ENCODE results near the gene EXD3. TPM values are rescaled to one million over a fixed set of nuclear protein-coding genes. Genes with fewer than 3 reads are reported as not detected.

Gene EXD3, protein sequence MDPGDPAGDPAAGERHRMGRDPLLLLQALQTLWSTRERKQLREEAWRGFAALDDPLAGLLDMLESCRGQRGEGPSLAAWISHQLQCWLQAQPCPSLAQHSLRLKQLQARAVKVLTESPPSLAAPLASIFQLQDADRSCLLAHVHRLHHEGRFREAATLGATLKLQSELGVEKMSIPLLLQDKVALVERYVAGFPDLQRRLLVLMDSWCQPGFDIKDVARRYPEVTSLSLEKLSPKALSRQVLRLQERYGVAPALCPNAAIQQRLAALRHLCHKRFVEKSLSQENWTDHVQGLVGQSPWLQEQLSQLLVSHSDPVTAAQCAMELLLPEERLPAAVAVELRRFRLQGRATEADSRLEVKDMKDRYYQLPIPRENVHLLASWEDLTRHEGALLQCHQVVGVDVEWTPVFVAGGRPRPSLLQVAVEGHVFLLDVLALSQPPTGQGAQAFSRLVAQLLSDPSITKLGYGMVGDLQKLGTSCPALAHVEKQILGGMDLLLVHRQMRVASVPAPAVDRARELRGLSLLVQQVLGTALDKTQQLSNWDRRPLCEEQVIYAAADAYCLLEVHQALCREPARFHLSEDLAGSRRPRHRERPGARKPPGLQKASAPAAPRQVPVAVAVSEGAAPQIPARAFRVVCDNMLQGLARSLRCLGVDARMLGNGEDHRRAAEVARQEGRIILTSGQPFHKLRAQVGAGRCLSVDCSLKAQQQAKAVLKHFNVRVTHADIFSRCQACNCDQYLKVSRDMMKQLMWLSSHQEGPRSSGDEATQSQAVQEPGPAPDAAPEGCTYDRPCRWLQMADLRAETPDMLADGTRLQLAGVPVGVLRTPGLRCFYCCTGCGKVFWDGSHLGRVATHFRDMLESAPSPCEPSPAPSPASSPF
- 8.1 and 13.5 TPM in 2 replicates for total RNA-seq

DNA sequence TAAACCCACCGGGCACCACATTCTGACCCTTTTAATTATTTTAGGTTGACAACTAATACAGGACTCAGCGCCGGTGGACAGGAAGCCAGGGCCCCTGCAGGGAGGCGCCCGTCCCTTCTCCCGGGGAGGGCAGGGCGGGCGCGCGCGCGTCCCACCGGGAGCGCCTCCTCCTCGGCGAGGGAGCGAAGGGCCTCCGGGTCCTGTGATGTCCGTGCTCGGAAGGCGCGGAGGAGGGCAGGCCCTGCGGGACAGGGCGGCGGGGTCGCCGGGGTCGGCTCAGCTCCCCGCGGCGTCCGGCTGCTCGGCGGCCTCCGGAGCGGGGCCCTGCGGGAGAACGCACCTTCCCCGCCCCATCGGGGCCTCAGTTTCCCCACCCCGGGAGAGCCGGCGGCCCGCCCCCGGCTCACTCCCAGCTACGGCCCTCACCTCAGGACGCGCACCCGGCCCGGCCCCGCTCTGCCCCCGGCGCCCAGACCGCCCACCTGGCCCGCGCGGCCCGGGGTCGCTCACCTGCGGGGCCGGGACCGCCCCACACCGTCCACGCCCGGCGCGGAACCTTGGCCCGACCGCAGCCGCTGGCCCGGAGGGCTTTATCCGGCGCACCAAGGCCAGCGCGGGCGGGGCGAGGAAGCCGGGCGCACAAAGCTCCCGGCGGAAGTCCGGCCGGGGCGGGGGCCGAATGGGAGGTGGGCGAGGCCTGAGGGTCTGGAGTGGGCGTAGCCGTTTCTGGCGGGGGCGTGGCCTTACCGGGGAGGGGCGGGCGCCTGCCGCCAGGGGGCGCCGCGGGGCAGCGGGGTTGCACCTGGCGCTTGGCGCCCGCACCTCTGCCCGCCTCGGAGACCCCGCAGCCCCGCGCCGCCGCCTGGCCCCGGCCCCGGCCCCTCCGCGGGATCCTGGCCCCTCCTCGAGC lies at the start of gene EXD3, which contains the start of gene NOXA1:
EXD3 (minus strand) TSS at position 559 of the 910 bp plus-strand sequence. CDS start 27,805 bp downstream, outside the sequence.
NOXA1 (plus strand) TSS at position 790 of the 910 bp plus-strand sequence. CDS start 137 bp downstream, outside the sequence.

DNA sequence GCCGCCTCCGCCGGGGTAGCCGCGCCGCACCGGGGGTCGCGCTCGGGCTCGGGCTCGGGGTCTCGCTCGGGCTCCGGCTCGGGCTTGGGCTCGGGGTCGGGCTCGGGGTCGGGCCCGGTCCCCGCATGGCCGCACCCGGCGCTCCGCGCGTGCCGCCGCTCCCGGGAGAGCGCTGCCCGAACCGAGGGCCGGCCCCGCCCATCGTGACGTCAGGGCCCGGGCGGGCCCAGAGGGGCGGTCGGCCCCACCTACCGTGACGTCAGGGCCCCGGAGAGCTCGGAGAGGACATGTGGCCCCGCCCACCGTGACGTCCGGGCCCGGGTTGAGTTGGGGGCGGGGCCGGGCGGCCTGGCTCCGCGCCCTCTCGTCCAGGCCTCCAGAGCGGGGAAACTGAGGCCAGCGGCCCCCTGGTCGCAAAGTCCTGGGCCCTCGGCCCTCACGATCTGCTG lies 36.2 kb upstream of the EXD3 start, which contains the start of gene NSMF:
NSMF (minus strand) TSS at position 183 of the 449 bp plus-strand sequence. CDS start 232 bp downstream, outside the sequence.

DNA sequence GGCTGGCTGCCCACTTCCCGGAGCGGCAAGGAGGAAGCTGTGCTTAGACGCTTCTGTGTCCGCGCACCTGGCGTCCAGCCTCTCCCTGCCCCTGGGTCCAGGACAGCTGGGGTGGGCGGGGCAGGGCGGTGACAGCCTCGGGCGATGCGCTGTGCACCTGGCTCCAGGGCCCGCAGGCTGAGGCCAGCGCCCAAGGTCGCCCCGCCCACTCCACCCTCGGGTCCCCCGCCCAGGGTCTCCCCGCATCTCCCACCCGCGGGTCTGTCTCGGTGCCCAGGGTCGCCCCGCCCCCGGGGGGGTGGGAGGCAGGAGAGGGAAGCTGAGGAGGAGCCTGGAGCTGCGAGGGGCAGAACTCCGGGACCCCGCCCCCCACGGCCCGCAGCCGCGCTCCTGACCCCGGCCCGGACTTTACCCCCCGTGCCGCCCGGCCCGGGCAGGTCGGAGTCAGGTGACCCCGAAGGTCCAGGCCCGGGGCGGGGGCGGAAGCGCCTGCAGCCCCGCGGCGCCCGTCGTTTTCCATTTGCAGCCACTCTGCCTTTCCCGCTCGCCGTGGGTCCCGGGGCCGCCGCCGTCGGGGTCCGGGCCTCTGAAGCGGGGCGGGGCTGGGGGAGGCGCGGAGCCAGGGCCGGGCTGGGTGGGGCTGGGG lies 18.4 kb upstream of the EXD3 start, which contains the start of gene ENTPD8:
ENTPD8 (minus strand) TSS at position 69 of the 646 bp plus-strand sequence. CDS start 3,072 bp downstream, outside the sequence.

DNA sequence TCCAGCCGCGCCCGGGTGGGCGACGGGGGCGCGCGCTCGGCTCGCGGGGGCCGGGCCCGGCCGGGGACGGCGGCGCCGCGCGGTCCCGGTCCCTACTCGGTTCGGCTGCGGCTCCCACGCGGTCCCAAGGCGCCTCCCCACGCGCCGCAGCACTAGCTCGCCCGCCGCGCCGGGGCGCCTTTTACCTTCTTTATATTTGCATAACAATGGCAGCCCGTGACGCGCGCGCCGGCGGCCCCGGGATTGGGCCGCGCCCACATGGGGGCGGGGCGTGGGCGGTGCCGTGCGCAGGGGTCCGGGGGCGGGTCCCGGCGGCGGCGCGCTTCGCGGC lies 120.9 kb downstream of the EXD3 start, which contains the start of gene NRARP:
NRARP (minus strand) TSS at position 154 of the 331 bp plus-strand sequence. CDS start 343 bp downstream, outside the sequence.

DNA sequence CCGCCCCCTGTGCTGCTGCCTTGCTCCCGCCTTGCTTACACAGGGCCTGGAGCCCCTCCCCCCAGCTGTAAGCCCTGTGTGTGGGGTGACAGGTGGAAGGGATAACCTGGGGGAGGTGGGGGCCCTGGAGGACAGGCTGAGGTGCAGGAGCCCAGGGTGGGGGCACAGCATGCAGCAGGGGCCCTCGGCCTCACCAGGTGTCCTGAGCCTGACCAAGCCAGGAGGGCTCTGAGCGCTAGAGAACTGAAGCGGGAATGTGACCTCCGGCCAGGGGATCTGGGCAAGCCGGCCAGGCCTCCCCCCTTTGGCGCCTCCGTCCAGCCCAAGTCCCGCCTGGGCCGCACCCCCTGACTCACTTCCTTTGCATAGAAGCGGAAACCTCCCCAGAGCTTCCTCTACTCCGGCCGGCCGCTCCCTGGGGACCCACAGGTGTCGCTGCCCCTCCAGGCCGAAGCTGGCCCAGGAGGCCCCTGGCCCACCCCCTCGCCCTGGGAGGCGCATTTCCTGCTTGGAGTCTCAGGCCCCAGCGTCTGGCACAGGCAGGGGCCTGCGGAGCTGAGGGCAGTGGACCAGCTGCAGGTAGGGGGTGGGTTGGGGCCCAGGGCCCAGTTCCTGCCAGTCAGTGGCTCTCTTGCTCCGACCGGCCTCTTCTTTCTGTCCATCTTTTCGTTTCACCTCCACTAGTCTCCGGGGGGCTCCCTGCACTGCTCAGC lies 145.5 kb downstream of the EXD3 start, which contains the start of gene TOR4A:
TOR4A (plus strand) TSS at position 398 of the 713 bp plus-strand sequence. CDS start 964 bp downstream, outside the sequence.

Other genes with a start within 250 kb of the EXD3 start
- gene ANAPC2, start 234.6 kb downstream of the EXD3 start, total RNA-seq = 23.5 and 23.8 TPM in 2 replicates
- gene SSNA1, start 234.5 kb downstream of the EXD3 start, total RNA-seq = 46.1 and 55.9 TPM in 2 replicates
- gene TPRN, start 222.4 kb downstream of the EXD3 start, total RNA-seq = 8.9 and 9.4 TPM in 2 replicates
- 32.1 and 32.4 TPM in 2 replicates for gene TMEM203, start 217.5 kb downstream of the EXD3 start, total RNA-seq
- 5.1 and 6.8 TPM in 2 replicates for gene NDOR1, start 217.5 kb downstream of the EXD3 start, total RNA-seq
- 0.16 and 0.85 TPM in 2 replicates for gene RNF208, start 200.9 kb downstream of the EXD3 start, total RNA-seq
- 0.32 and 0.73 TPM in 2 replicates for gene CYSRT1, start 198.0 kb downstream of the EXD3 start, total RNA-seq
- 0.16 TPM in 1 of 2 replicates, not detected in the other for gene RNF224, start 195.7 kb downstream of the EXD3 start, total RNA-seq
- gene SLC34A3, start 192.3 kb downstream of the EXD3 start, total RNA-seq = under 0.01 TPM in 1 of 2 replicates, not detected in the other
- gene TUBB4B, start 181.9 kb downstream of the EXD3 start, total RNA-seq = 123 and 132 TPM in 2 replicates
- gene STPG3, start 171.9 kb downstream of the EXD3 start, total RNA-seq = not detected in 2 replicates
- 56.8 and 59.1 TPM in 2 replicates for gene NELFB, start 167.8 kb downstream of the EXD3 start, total RNA-seq
- gene TOR4A, start 145.4 kb downstream of the EXD3 start, total RNA-seq = 4.9 and 6.8 TPM in 2 replicates
- not detected in 2 replicates for gene NRARP, start 120.9 kb downstream of the EXD3 start, total RNA-seq
- gene NOXA1, start 231 bp upstream of the EXD3 start, total RNA-seq = 0.49 and 0.65 TPM in 2 replicates
- not detected in 2 replicates for gene ENTPD8, start 18.2 kb upstream of the EXD3 start, total RNA-seq
- 34.6 and 39.1 TPM in 2 replicates for gene NSMF, start 36.2 kb upstream of the EXD3 start, total RNA-seq
- gene PNPLA7, start 127.2 kb upstream of the EXD3 start, total RNA-seq = 1.5 and 2.1 TPM in 2 replicates
- gene MRPL41, start 128.7 kb upstream of the EXD3 start, total RNA-seq = 16.9 and 18.2 TPM in 2 replicates
- gene DPH7, start 155.8 kb upstream of the EXD3 start, total RNA-seq = 21.0 and 21.6 TPM in 2 replicates
- 14.0 and 16.6 TPM in 2 replicates for gene ZMYND19, start 167.3 kb upstream of the EXD3 start, total RNA-seq
- 14.6 and 17.2 TPM in 2 replicates for gene ARRDC1, start 182.5 kb upstream of the EXD3 start, total RNA-seq
- 59.9 and 66.8 TPM in 2 replicates for gene EHMT1, start 195.8 kb upstream of the EXD3 start, total RNA-seq